ENCODE results near the gene EXOC7. TPM values are rescaled to one million over a fixed set of nuclear protein-coding genes. Genes with fewer than 3 reads are reported as not detected.
A peak's percentile ranks its signal among the peaks of the same experiment; 100 is the strongest.
"Not testable (repeated sequence)": the region's sequence is repeated elsewhere in the genome, so short reads cannot be mapped to it uniquely, and the experiment has no call there.

EXOC7 gene
- total RNA-seq, 1 experiment from 2014 or later, result 160 TPM

GRCh38 chr17:76046064-76046463 is 57.5 kb downstream of the EXOC7 start:
- H2BK15ac ChIP-seq (ENCODE audit: low read depth, low read length), result no peak overlapping the region
- H2BK120ac ChIP-seq (ENCODE audit: low read depth, low read length, poor library complexity, severe bottlenecking), result no peak overlapping the region
- no peak overlapping the region for H3K14ac ChIP-seq (ENCODE audit: insufficient read depth, low read length)
- H3K4me1 Mint-ChIP-seq, result peaks cover 13% of the 10 kb centered on the region in 2 experiments
- no peaks in the 10 kb centered on the region for H3K79me2 ChIP-seq (ENCODE audit: insufficient read depth, low read length)
- H3K27me3 ChIP-seq (ENCODE audit: insufficient read depth, low read length), result no peaks in the 10 kb centered on the region
- no peak for DNase-seq
- no peaks in the 10 kb centered on the region for H3K79me1 ChIP-seq (ENCODE audit: insufficient read depth, low read depth, low read length, poor library complexity, severe bottlenecking)
- no peaks in the 10 kb centered on the region for H3K4me1 ChIP-seq (ENCODE audit: insufficient read depth, low read length)
- no peak overlapping the region for H3K27ac ChIP-seq (ENCODE audit: insufficient read length, low read depth, low read length)
- TF ChIP-seq, protein P1, sequence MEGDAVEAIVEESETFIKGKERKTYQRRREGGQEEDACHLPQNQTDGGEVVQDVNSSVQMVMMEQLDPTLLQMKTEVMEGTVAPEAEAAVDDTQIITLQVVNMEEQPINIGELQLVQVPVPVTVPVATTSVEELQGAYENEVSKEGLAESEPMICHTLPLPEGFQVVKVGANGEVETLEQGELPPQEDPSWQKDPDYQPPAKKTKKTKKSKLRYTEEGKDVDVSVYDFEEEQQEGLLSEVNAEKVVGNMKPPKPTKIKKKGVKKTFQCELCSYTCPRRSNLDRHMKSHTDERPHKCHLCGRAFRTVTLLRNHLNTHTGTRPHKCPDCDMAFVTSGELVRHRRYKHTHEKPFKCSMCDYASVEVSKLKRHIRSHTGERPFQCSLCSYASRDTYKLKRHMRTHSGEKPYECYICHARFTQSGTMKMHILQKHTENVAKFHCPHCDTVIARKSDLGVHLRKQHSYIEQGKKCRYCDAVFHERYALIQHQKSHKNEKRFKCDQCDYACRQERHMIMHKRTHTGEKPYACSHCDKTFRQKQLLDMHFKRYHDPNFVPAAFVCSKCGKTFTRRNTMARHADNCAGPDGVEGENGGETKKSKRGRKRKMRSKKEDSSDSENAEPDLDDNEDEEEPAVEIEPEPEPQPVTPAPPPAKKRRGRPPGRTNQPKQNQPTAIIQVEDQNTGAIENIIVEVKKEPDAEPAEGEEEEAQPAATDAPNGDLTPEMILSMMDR (conservative IDR thresholded peaks at IDR 0.05), result no peak
- H4K20me1 ChIP-seq (ENCODE audit: control insufficient read depth, insufficient read depth, insufficient read length), result no peaks in the 10 kb centered on the region
- H3K27ac Mint-ChIP-seq, result no peak overlapping the region
- no peak overlapping the region for H3K56ac ChIP-seq (ENCODE audit: insufficient read length, low read depth, low read length)
- H4K8ac ChIP-seq (replicated peaks; ENCODE audit: insufficient read length, low read depth, low read length), result no peak overlapping the region
- H3T11ph ChIP-seq (ENCODE audit: low read length), result no peak overlapping the region
- no peak overlapping the region for H4K91ac ChIP-seq (ENCODE audit: insufficient read length, low read depth, low read length)
- WGBS (ENCODE audit: extremely low coverage, insufficient read length, low lambda C conversion rate), result no CpG with 5 or more reads among the region's 8 CpGs
- H3K23me2 ChIP-seq (ENCODE audit: insufficient read length, low read depth, low read length, poor library complexity, severe bottlenecking), result no peaks in the 10 kb centered on the region
- no peak overlapping the region for H4K5ac ChIP-seq (ENCODE audit: insufficient read length, low read depth, low read length)
- no peak overlapping the region for H2BK5ac ChIP-seq (ENCODE audit: insufficient read length, low read length)
- no peak overlapping the region for H3K23ac ChIP-seq (ENCODE audit: insufficient read length, low read depth, low read length)
- no peaks in the 10 kb centered on the region for H3K9me3 Mint-ChIP-seq
- no peak overlapping the region for H3K9ac ChIP-seq (ENCODE audit: extremely low read depth, insufficient read length, low read length)
- peaks cover 54 to 91% (median 82%) of the 10 kb centered on the region in 3 experiments for H3K36me3 Mint-ChIP-seq (ENCODE audit: insufficient read depth in 1 of 3, low read depth in 3 of 3)
- H2BK20ac ChIP-seq (ENCODE audit: low read depth, low read length, poor library complexity, severe bottlenecking), result no peak overlapping the region
- no peak overlapping the region for H3K4me2 ChIP-seq (ENCODE audit: insufficient read depth, insufficient read length, low read length)
- H2AFZ ChIP-seq (ENCODE audit: low read length), result no peak overlapping the region
- H3K4ac ChIP-seq (ENCODE audit: low read depth, low read length), result no peak overlapping the region
- no peak overlapping the region for H3K4me3 Mint-ChIP-seq
- H2BK12ac ChIP-seq (ENCODE audit: insufficient read length, low read depth, low read length), result no peak overlapping the region
- H3K27me3 Mint-ChIP-seq (ENCODE audit: low read depth), result no peaks in the 10 kb centered on the region
- H3K18ac ChIP-seq (ENCODE audit: insufficient read length, low read depth, low read length), result no peak overlapping the region
- H2AK5ac ChIP-seq (ENCODE audit: insufficient read length, low read length), result no peak overlapping the region
- H3K9me3 ChIP-seq (ENCODE audit: control insufficient read depth, low read depth, low read length), result no peaks in the 10 kb centered on the region

DNA sequence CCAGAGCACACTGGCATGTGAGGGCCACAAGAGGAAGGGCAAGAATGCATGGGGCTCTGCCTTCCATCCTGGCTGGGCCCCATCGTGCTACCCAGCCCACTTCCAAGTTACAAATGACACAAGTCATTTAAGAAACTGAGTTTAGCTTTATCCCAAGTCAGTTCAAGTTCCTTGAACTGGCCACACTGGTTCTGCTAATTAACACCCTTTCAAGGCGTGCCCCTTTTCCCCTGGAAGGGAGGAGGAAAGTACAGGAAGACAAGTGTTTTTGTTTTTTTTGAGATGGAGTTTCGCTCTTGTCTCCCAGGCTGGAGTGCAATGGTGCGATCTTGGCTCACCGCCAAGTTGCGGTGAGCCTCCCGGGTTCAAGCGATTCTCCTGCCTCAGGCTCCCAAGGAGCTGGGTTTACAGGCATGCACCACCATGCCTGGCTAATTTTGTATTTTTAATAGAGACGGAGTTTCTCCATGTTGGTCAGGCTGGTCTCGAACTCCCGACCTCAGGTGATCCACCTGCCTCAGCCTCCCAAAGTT is 59.0 kb downstream of the EXOC7 start:
- H3K4me1 ChIP-seq (ENCODE audit: insufficient read depth, low read length); H4K91ac ChIP-seq (ENCODE audit: insufficient read length, low read depth, low read length); H2BK5ac ChIP-seq (ENCODE audit: insufficient read length, low read length); H3K79me2 ChIP-seq (ENCODE audit: insufficient read depth, low read length); H2BK15ac ChIP-seq (ENCODE audit: low read depth, low read length); DNase-seq; H3K27me3 Mint-ChIP-seq (ENCODE audit: low read depth); H2BK12ac ChIP-seq (ENCODE audit: insufficient read length, low read depth, low read length); H2BK120ac ChIP-seq (ENCODE audit: low read depth, low read length, poor library complexity, severe bottlenecking); H3K4me3 Mint-ChIP-seq; H3K23ac ChIP-seq (ENCODE audit: insufficient read length, low read depth, low read length); H4K5ac ChIP-seq (ENCODE audit: insufficient read length, low read depth, low read length); H3K23me2 ChIP-seq (ENCODE audit: insufficient read length, low read depth, low read length, poor library complexity, severe bottlenecking); H3K9ac ChIP-seq (ENCODE audit: extremely low read depth, insufficient read length, low read length); H3K9me3 Mint-ChIP-seq; H3K14ac ChIP-seq (ENCODE audit: insufficient read depth, low read length); H3K56ac ChIP-seq (ENCODE audit: insufficient read length, low read depth, low read length); H3K27ac ChIP-seq (ENCODE audit: insufficient read length, low read depth, low read length); H3K27me3 ChIP-seq (ENCODE audit: insufficient read depth, low read length); H3K18ac ChIP-seq (ENCODE audit: insufficient read length, low read depth, low read length); H3K9me3 ChIP-seq (ENCODE audit: control insufficient read depth, low read depth, low read length); H3K4me2 ChIP-seq (ENCODE audit: insufficient read depth, insufficient read length, low read length); H3K79me1 ChIP-seq (ENCODE audit: insufficient read depth, low read depth, low read length, poor library complexity, severe bottlenecking); H2AK5ac ChIP-seq (ENCODE audit: insufficient read length, low read length); H2BK20ac ChIP-seq (ENCODE audit: low read depth, low read length, poor library complexity, severe bottlenecking); H3T11ph ChIP-seq (ENCODE audit: low read length); H4K8ac ChIP-seq (replicated peaks; ENCODE audit: insufficient read length, low read depth, low read length); H4K20me1 ChIP-seq (ENCODE audit: control insufficient read depth, insufficient read depth, insufficient read length); H2AFZ ChIP-seq (ENCODE audit: low read length); H3K4ac ChIP-seq (ENCODE audit: low read depth, low read length): not testable (repeated sequence)
- peaks cover 23 to 27% of the 10 kb centered on the region in 2 experiments for H3K4me1 Mint-ChIP-seq
- peaks cover 54 to 91% (median 80%) of the 10 kb centered on the region in 3 experiments for H3K36me3 Mint-ChIP-seq (ENCODE audit: insufficient read depth in 1 of 3, low read depth in 3 of 3)
- WGBS (ENCODE audit: extremely low coverage, insufficient read length, low lambda C conversion rate), result no CpG with 5 or more reads among the region's 11 CpGs
- H3K27ac Mint-ChIP-seq, result peak overlapping the region in 2 of 3 experiments; percentile 30 to 70; a peak in 3 of 7 replicates
